Measurements from ENCODE around the gene TM4SF4. TPM values are rescaled to one million over a fixed set of nuclear protein-coding genes. Genes with fewer than 3 reads are reported as not detected.

The TM4SF4 gene
- total and polyA plus RNA-seq, 2 donors from 2014 or later: 0.92 to 0.94 TPM

GRCh38 chr3:149481056-149481455 is 6.6 kb downstream of the TM4SF4 start:
- H3K27ac ChIP-seq (ENCODE audit: low read depth in 2 of 2, low read length in 2 of 2): no peak overlapping the region
- FAIRE-seq (no peak), DNase-seq (no peak)
- H3K4me1 ChIP-seq (ENCODE audit: control insufficient read depth in 2 of 3, insufficient read depth in 2 of 3, low read depth in 1 of 3, low read length in 3 of 3): peaks cover 0 to 4% (median 0%) of the 10 kb centered on the region in 3 donors
- intact Hi-C loops (cut with DNase I): no loop called here
- H3K9me3 ChIP-seq (ENCODE audit: control insufficient read depth in 2 of 3, insufficient read depth in 1 of 3, low read length in 3 of 3): no peaks in the 10 kb centered on the region
- TF ChIP-seq, protein P1, sequence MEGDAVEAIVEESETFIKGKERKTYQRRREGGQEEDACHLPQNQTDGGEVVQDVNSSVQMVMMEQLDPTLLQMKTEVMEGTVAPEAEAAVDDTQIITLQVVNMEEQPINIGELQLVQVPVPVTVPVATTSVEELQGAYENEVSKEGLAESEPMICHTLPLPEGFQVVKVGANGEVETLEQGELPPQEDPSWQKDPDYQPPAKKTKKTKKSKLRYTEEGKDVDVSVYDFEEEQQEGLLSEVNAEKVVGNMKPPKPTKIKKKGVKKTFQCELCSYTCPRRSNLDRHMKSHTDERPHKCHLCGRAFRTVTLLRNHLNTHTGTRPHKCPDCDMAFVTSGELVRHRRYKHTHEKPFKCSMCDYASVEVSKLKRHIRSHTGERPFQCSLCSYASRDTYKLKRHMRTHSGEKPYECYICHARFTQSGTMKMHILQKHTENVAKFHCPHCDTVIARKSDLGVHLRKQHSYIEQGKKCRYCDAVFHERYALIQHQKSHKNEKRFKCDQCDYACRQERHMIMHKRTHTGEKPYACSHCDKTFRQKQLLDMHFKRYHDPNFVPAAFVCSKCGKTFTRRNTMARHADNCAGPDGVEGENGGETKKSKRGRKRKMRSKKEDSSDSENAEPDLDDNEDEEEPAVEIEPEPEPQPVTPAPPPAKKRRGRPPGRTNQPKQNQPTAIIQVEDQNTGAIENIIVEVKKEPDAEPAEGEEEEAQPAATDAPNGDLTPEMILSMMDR (IDR thresholded peaks at IDR 0.05; ENCODE audit: borderline replicate concordance, extremely low read depth, insufficient read depth): no peak
- H3K4me3 ChIP-seq (ENCODE audit: low read length in 3 of 3): no peak overlapping the region
- H3K27me3 ChIP-seq (ENCODE audit: control insufficient read depth, insufficient read depth, low read length): no peaks in the 10 kb centered on the region
- H3K36me3 ChIP-seq (ENCODE audit: control insufficient read depth in 2 of 3, insufficient read depth in 3 of 3, low read length in 3 of 3): no peaks in the 10 kb centered on the region
- no peak overlapping the region for H3K9ac ChIP-seq (ENCODE audit: low read length in 3 of 3)

DNA sequence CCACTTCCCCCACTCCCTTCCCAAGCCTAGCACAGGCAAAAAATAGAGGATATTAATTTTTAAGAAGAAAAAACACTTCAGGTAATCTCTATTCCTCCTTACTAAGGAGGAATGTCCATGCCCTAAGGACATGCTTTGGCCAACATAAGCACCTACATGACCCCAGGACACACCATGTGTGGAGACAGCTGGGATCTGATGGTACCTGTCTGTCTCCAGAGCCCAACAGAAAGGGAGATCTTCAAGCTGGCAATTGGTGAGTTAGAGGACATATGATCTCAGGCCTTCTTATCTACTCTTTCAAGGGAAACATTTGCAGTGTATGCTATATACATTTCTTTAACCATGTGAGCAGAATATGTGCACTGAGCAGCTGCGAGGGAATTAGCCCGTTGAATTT is 7.0 kb downstream of the TM4SF4 start:
- no peak overlapping the region for H3K9ac ChIP-seq (ENCODE audit: low read length in 3 of 3)
- no peak overlapping the region for H3K4me3 ChIP-seq (ENCODE audit: low read length in 3 of 3)
- H3K9me3 ChIP-seq (ENCODE audit: control insufficient read depth in 2 of 3, insufficient read depth in 1 of 3, low read length in 3 of 3): no peaks in the 10 kb centered on the region
- TF ChIP-seq, protein P1 (IDR thresholded peaks at IDR 0.05; ENCODE audit: borderline replicate concordance, extremely low read depth, insufficient read depth): no peak
- H3K36me3 ChIP-seq (ENCODE audit: control insufficient read depth in 2 of 3, insufficient read depth in 3 of 3, low read length in 3 of 3): no peaks in the 10 kb centered on the region
- DNase-seq (no peak), FAIRE-seq (no peak)
- H3K4me1 ChIP-seq (ENCODE audit: control insufficient read depth in 2 of 3, insufficient read depth in 2 of 3, low read depth in 1 of 3, low read length in 3 of 3): peaks cover 0 to 4% (median 0%) of the 10 kb centered on the region in 3 donors
- H3K27me3 ChIP-seq (ENCODE audit: control insufficient read depth, insufficient read depth, low read length): no peaks in the 10 kb centered on the region
- intact Hi-C loops (cut with DNase I): no loop called here
- H3K27ac ChIP-seq (ENCODE audit: low read depth in 2 of 2, low read length in 2 of 2): no peak overlapping the region

DNA sequence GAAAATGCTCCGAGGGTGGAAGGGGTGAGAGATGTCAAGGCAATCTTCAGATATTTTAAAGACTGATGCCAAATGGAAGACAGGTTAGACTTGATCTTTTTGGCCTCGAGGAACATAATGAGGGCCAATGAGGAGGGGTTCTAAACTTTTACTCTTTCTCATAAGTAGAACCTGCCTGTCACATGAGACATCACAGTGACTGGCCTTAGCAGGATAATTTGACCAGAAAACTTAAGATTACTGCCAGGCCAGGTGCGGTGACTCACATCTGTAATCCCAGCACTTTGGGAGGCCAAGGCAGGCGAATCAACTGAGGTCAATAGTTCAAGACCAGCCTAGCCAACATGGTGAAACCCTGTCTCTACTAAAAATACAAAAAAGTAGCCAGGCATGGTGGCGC is 12.2 kb downstream of the TM4SF4 start:
- no peaks in the 10 kb centered on the region for H3K9me3 ChIP-seq (ENCODE audit: control insufficient read depth in 2 of 3, insufficient read depth in 1 of 3, low read length in 3 of 3)
- H3K4me1 ChIP-seq (ENCODE audit: control insufficient read depth in 2 of 3, insufficient read depth in 2 of 3, low read depth in 1 of 3, low read length in 3 of 3): no peaks in the 10 kb centered on the region
- DNase-seq: no peak
- no peak overlapping the region for H3K9ac ChIP-seq (ENCODE audit: low read length in 3 of 3)
- no peak for FAIRE-seq
- intact Hi-C loops (cut with DNase I): no loop called here
- H3K4me3 ChIP-seq (ENCODE audit: low read length in 3 of 3): no peak overlapping the region
- H3K27ac ChIP-seq (ENCODE audit: low read depth in 2 of 2, low read length in 2 of 2): no peak overlapping the region
- no peaks in the 10 kb centered on the region for H3K36me3 ChIP-seq (ENCODE audit: control insufficient read depth in 2 of 3, insufficient read depth in 3 of 3, low read length in 3 of 3)
- no peaks in the 10 kb centered on the region for H3K27me3 ChIP-seq (ENCODE audit: control insufficient read depth, insufficient read depth, low read length)
- TF ChIP-seq, protein P1 (IDR thresholded peaks at IDR 0.05; ENCODE audit: borderline replicate concordance, extremely low read depth, insufficient read depth): no peak

- no peak overlapping the region for H3K4me3 ChIP-seq (ENCODE audit: low read length in 3 of 3)
- TF ChIP-seq, protein P1 (IDR thresholded peaks at IDR 0.05; ENCODE audit: borderline replicate concordance, extremely low read depth, insufficient read depth): peak; percentile 8
- no peak overlapping the region for H3K9ac ChIP-seq (ENCODE audit: low read length in 3 of 3)
- DNase-seq (no peak), FAIRE-seq (no peak)
- H3K27me3 ChIP-seq (ENCODE audit: control insufficient read depth, insufficient read depth, low read length): no peaks in the 10 kb centered on the region
- H3K36me3 ChIP-seq (ENCODE audit: control insufficient read depth in 2 of 3, insufficient read depth in 3 of 3, low read length in 3 of 3): no peaks in the 10 kb centered on the region
- H3K4me1 ChIP-seq (ENCODE audit: control insufficient read depth in 2 of 3, insufficient read depth in 2 of 3, low read depth in 1 of 3, low read length in 3 of 3): no peaks in the 10 kb centered on the region
- no peak overlapping the region for H3K27ac ChIP-seq (ENCODE audit: low read depth in 2 of 2, low read length in 2 of 2)
- H3K9me3 ChIP-seq (ENCODE audit: control insufficient read depth in 2 of 3, insufficient read depth in 1 of 3, low read length in 3 of 3): no peaks in the 10 kb centered on the region
- intact Hi-C loops (cut with DNase I): no loop called here
Observed at GRCh38 chr3:149487598-149488197, 13.2 kb downstream of the TM4SF4 start.

Data from kidney (tissue), 14 donors.